Measurements from ENCODE around the gene CCL25.

Gene CCL25

GRCh38 chr19:8080832-8081231 lies 28.3 kb downstream of the CCL25 start:
- in situ Hi-C loops (cut with HindIII; ENCODE audit: low pct_ligation_motif_present, low pct_unique_long_range_greater_than_20kb, low sequenced_read_pairs) = no loop called here
- DNase-seq = no peak

- in situ Hi-C loops (cut with HindIII; ENCODE audit: low pct_ligation_motif_present, low pct_unique_long_range_greater_than_20kb, low sequenced_read_pairs) = no loop called here
- DNase-seq = no peak
These were observed 29.3 kb downstream of the CCL25 start for GRCh38 chr19:8081569-8082550.

GRCh38 chr19:8083141-8083540 lies 30.6 kb downstream of the CCL25 start:
- in situ Hi-C loops (cut with HindIII; ENCODE audit: low pct_ligation_motif_present, low pct_unique_long_range_greater_than_20kb, low sequenced_read_pairs) = no loop called here
- DNase-seq = no peak

GRCh38 chr19:8084152-8084551 lies 31.6 kb downstream of the CCL25 start:
- no peak for DNase-seq
- in situ Hi-C loops (cut with HindIII; ENCODE audit: low pct_ligation_motif_present, low pct_unique_long_range_greater_than_20kb, low sequenced_read_pairs) = no loop called here

- in situ Hi-C loops (cut with HindIII; ENCODE audit: low pct_ligation_motif_present, low pct_unique_long_range_greater_than_20kb, low sequenced_read_pairs) = no loop called here
- no peak for DNase-seq
These were observed 33.2 kb downstream of the CCL25 start for GRCh38 chr19:8085598-8086408.

GRCh38 chr19:8086849-8087248 lies 34.3 kb downstream of the CCL25 start:
- DNase-seq = no peak
- in situ Hi-C loops (cut with HindIII; ENCODE audit: low pct_ligation_motif_present, low pct_unique_long_range_greater_than_20kb, low sequenced_read_pairs) = no loop called here

- in situ Hi-C loops (cut with HindIII; ENCODE audit: low pct_ligation_motif_present, low pct_unique_long_range_greater_than_20kb, low sequenced_read_pairs) = no loop called here
- no peak for DNase-seq
These were observed 35.3 kb downstream of the CCL25 start for GRCh38 chr19:8087876-8088275.

- in situ Hi-C loops (cut with HindIII; ENCODE audit: low pct_ligation_motif_present, low pct_unique_long_range_greater_than_20kb, low sequenced_read_pairs) = no loop called here
- DNase-seq = no peak
These were observed 36.4 kb downstream of the CCL25 start for GRCh38 chr19:8088752-8089663.

GRCh38 chr19:8089664-8090601 lies 37.4 kb downstream of the CCL25 start:
- DNase-seq = no peak
- in situ Hi-C loops (cut with HindIII; ENCODE audit: low pct_ligation_motif_present, low pct_unique_long_range_greater_than_20kb, low sequenced_read_pairs) = no loop called here

- no peak for DNase-seq
These were observed 38.4 kb downstream of the CCL25 start for GRCh38 chr19:8090950-8091349.

GRCh38 chr19:8093740-8094139 lies 41.2 kb downstream of the CCL25 start:
- in situ Hi-C loops (cut with HindIII; ENCODE audit: low pct_ligation_motif_present, low pct_unique_long_range_greater_than_20kb, low sequenced_read_pairs) = no loop called here
- DNase-seq = no peak

More at GRCh38 chr19:8090950-8091349, 38.4 kb downstream of the CCL25 start:
- in situ Hi-C loops (cut with HindIII; ENCODE audit: low pct_ligation_motif_present, low pct_unique_long_range_greater_than_20kb, low sequenced_read_pairs) = no loop called here

- in situ Hi-C loops (cut with HindIII; ENCODE audit: low pct_ligation_motif_present, low pct_unique_long_range_greater_than_20kb, low sequenced_read_pairs) = no loop called here
- DNase-seq = no peak
These were observed 41.8 kb downstream of the CCL25 start for GRCh38 chr19:8094336-8094735.

GRCh38 chr19:8095354-8095886 lies 42.9 kb downstream of the CCL25 start:
- in situ Hi-C loops (cut with HindIII; ENCODE audit: low pct_ligation_motif_present, low pct_unique_long_range_greater_than_20kb, low sequenced_read_pairs) = no loop called here
- no peak for DNase-seq

- DNase-seq = no peak
- in situ Hi-C loops (cut with HindIII; ENCODE audit: low pct_ligation_motif_present, low pct_unique_long_range_greater_than_20kb, low sequenced_read_pairs) = no loop called here
These were observed 43.5 kb downstream of the CCL25 start for GRCh38 chr19:8096071-8096470.

GRCh38 chr19:8097198-8097597 lies 44.6 kb downstream of the CCL25 start:
- in situ Hi-C loops (cut with HindIII; ENCODE audit: low pct_ligation_motif_present, low pct_unique_long_range_greater_than_20kb, low sequenced_read_pairs) = no loop called here
- no peak for DNase-seq

GRCh38 chr19:8097681-8098567 lies 45.4 kb downstream of the CCL25 start:
- in situ Hi-C loops (cut with HindIII; ENCODE audit: low pct_ligation_motif_present, low pct_unique_long_range_greater_than_20kb, low sequenced_read_pairs) = no loop called here
- DNase-seq = no peak

Measured in ACHN (cell line).